Measurements from ENCODE around the gene A1BG.

Gene A1BG

DNA sequence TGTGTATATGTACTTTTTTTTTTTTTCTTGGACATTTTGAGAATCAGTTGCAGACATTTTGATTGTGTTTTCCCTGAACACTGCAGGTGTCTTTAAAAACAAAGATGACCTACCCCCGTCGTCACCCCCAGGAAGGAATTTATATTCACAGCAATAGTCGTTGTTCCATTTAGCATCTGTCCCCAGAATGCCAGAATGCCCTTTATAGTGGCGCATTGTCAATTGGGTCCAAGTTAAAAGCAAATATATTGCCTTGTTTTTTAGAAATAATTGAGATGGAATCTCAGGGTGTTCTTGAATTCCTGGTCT, 40.4 kb upstream of the A1BG start:
- H3K4me3 ChIP-seq (ENCODE audit: control insufficient read depth, low read depth, low read length) = no peak overlapping the region
- DNase-seq (ENCODE audit: low read depth) = no peak
- TF ChIP-seq, protein P1, sequence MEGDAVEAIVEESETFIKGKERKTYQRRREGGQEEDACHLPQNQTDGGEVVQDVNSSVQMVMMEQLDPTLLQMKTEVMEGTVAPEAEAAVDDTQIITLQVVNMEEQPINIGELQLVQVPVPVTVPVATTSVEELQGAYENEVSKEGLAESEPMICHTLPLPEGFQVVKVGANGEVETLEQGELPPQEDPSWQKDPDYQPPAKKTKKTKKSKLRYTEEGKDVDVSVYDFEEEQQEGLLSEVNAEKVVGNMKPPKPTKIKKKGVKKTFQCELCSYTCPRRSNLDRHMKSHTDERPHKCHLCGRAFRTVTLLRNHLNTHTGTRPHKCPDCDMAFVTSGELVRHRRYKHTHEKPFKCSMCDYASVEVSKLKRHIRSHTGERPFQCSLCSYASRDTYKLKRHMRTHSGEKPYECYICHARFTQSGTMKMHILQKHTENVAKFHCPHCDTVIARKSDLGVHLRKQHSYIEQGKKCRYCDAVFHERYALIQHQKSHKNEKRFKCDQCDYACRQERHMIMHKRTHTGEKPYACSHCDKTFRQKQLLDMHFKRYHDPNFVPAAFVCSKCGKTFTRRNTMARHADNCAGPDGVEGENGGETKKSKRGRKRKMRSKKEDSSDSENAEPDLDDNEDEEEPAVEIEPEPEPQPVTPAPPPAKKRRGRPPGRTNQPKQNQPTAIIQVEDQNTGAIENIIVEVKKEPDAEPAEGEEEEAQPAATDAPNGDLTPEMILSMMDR (IDR thresholded peaks at IDR 0.05; ENCODE audit: control insufficient read depth, insufficient read depth, low read depth, low read length, missing control alignments) = no peak

GRCh38 chr19:58392945-58393724, 39.8 kb upstream of the A1BG start:
- H3K4me3 ChIP-seq (ENCODE audit: control insufficient read depth, low read depth, low read length) = no peak overlapping the region
- TF ChIP-seq, protein P1 (IDR thresholded peaks at IDR 0.05; ENCODE audit: control insufficient read depth, insufficient read depth, low read depth, low read length, missing control alignments) = no peak
- DNase-seq (ENCODE audit: low read depth) = no peak

- TF ChIP-seq, protein P1 (IDR thresholded peaks at IDR 0.05; ENCODE audit: control insufficient read depth, insufficient read depth, low read depth, low read length, missing control alignments) = no peak
- H3K4me3 ChIP-seq (ENCODE audit: control insufficient read depth, low read depth, low read length) = peak overlapping the region; percentile 89
- DNase-seq (ENCODE audit: low read depth) = no peak
These were observed 34.9 kb upstream of the A1BG start for GRCh38 chr19:58388175-58388526.

DNA sequence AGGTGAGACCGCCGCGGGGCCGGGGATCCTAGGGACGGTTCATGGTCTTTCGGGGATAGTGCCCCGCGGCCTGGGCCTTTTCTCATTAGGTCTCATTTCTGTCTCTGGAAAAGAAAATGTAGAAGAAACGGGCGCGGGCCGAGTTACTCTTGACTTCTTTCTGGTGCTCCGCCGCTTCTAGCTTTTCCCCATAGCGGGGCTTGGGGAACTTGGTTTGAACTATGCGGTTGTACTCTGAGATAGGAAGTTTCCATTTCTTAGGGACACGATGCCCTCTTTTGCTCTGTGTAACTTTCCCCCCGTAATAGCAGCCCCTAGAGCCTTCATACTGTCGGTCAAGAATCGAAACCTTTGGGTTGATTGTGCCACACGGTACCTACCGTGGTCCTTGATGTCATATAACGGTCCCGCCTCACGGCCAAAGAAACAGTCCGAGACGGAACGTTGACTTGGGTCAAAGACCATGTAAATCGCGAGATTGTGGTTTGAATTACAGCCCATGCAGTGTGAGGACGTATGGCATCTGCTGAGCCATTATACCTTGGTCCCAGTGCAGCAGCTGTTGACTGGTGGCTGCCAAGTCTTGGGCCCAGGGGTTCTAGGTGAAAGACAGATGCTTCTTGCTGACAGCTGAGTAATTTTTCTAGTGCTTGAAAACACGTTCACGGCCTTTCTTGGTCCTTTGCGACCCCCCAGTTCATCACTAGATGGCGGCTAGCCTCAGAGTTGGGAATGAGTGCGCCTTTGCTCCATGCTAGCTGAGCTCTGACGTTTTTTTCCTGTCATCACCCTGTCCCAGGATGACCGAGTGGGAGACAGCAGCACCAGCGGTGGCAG, 34.3 kb upstream of the A1BG start:
- TF ChIP-seq, protein P1 (IDR thresholded peaks at IDR 0.05; ENCODE audit: control insufficient read depth, insufficient read depth, low read depth, low read length, missing control alignments) = peak; percentile 9
- H3K4me3 ChIP-seq (ENCODE audit: control insufficient read depth, low read depth, low read length) = peak overlapping the region; percentile 89
- no peak for DNase-seq (ENCODE audit: low read depth)

DNA sequence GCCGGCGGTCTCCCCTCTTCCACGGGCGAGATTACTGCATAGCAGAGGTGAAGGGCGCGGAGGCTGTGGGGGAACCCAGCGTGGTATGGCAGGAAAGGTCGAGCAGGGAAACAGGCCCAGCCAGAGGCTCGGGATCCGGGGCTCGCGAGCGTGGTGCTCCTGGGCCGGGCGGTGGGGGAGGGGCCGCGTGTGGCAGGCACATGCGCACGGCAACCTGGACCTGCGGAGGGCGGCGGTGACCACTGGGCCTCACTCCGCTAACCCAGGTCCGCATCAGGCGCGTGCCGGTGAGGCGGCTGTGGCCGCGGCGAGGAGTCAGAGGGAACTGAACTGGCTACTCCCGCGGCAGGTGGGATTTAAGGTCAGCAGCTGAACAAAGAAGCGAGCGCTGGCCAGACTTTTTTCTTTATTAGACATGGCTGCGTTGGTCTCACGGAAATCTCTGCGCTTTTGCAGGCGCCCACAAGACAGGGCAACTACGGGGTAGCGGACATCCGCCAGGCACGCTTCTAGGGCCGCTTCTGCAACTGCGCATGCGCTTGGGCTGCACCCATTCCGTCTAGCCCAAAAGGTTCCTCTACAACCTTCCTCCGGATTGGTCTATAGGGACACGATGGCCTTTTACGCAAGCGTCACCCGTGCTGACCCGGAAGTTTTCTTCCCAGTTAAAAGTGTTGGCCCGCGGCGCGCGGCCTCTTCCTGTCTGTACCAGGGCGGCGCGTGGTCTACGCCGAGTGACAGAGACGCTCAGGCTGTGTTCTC, 33.5 kb upstream of the A1BG start, which contains the start of gene RPS5:
TSS of gene RPS5 (plus strand) at position 694 of the 762 bp plus-strand sequence. CDS start 869 bp downstream, outside the sequence.
- peak; percentile 98 for DNase-seq (ENCODE audit: low read depth)
- H3K4me3 ChIP-seq (ENCODE audit: control insufficient read depth, low read depth, low read length) = peak within 1 kb of the TSS; percentile 89
- TF ChIP-seq, protein P1 (IDR thresholded peaks at IDR 0.05; ENCODE audit: control insufficient read depth, insufficient read depth, low read depth, low read length, missing control alignments) = no peak

GRCh38 chr19:58385891-58386575, 32.7 kb upstream of the A1BG start:
- DNase-seq (ENCODE audit: low read depth) = no peak
- H3K4me3 ChIP-seq (ENCODE audit: control insufficient read depth, low read depth, low read length) = peak overlapping the region; percentile 89
- TF ChIP-seq, protein P1 (IDR thresholded peaks at IDR 0.05; ENCODE audit: control insufficient read depth, insufficient read depth, low read depth, low read length, missing control alignments) = no peak

Data from AG09309 (cell line).